Mesenchymal stem cell (in vitro differentiated cells and primary cell): ENCODE measurements around the gene OSER1.
A peak's percentile ranks its signal among the peaks of the same experiment; 100 is the strongest.

Experiments used
- DNase-seq: peaks from one replicate; pipeline ENCODE4 v3.0.0-alpha.2; 2013
- H2AFZ ChIP-seq: one replicate; pipeline ENCODE4 v1.6.1; 2013; ENCODE audit warnings: low read depth, mild to moderate bottlenecking, control low read depth, inconsistent platforms, low read length, moderate library complexity
- H2AK5ac ChIP-seq: 2 replicates; pipeline ENCODE4 v1.6.1; 2013; ENCODE audit warnings: low read length, moderate library complexity, mild to moderate bottlenecking, inconsistent platforms; ENCODE audit not compliant: severe bottlenecking
- H2BK120ac ChIP-seq: one replicate; pipeline ENCODE4 v1.6.1; 2013; ENCODE audit warnings: low read depth, mild to moderate bottlenecking, inconsistent platforms, low read length, moderate library complexity
- H2BK12ac ChIP-seq, 2 experiments: one replicate each; pipeline ENCODE4 v1.6.1; 2013; ENCODE audit warnings: inconsistent platforms in 2 of 2, low read length in 2 of 2, mild to moderate bottlenecking in 2 of 2, moderate library complexity in 2 of 2, control low read depth in 1 of 2
- H2BK15ac ChIP-seq: one replicate; pipeline ENCODE4 v1.6.1; 2013; ENCODE audit warnings: mild to moderate bottlenecking, low read depth, inconsistent platforms; ENCODE audit not compliant: poor library complexity, severe bottlenecking
- H2BK5ac ChIP-seq: 2 replicates; pipeline ENCODE4 v1.6.1; 2013; ENCODE audit warnings: low read depth, mild to moderate bottlenecking, low read length, control low read depth, inconsistent platforms; ENCODE audit not compliant: poor library complexity, severe bottlenecking
- H3K14ac ChIP-seq, 2 experiments: one replicate each; pipeline ENCODE4 v1.6.1; 2013; ENCODE audit warnings: inconsistent platforms in 2 of 2, low read length in 2 of 2, control low read depth in 1 of 2, mild to moderate bottlenecking in 1 of 2, moderate library complexity in 1 of 2
- H3K18ac ChIP-seq, 2 experiments: one replicate each; pipeline ENCODE4 v1.6.1; 2013; ENCODE audit warnings: inconsistent platforms in 2 of 2, low read length in 2 of 2, control low read depth in 1 of 2, low read depth in 1 of 2, mild to moderate bottlenecking in 1 of 2
- H3K23ac ChIP-seq, 2 experiments: one replicate each; pipeline ENCODE4 v1.6.1; 2013; ENCODE audit warnings: inconsistent platforms in 2 of 2, low read length in 2 of 2, mild to moderate bottlenecking in 2 of 2, moderate library complexity in 2 of 2, control low read depth in 1 of 2
- H3K27ac ChIP-seq: 2 replicates; pipeline ENCODE4 v1.5.1; 2013; ENCODE audit warnings: mild to moderate bottlenecking, moderate library complexity, low read length, control low read depth, inconsistent platforms; ENCODE audit not compliant: poor library complexity, severe bottlenecking
- H3K27me3 ChIP-seq, 2 experiments: 2 replicates each; pipeline versions ENCODE4 v1.6.1 to v1.7.0; 2013; ENCODE audit warnings: low read length in 2 of 2, mild to moderate bottlenecking in 2 of 2, moderate library complexity in 2 of 2, control low read depth in 1 of 2, inconsistent platforms in 1 of 2; ENCODE audit not compliant: control insufficient read depth in 1 of 2, insufficient read depth in 1 of 2
- H3K36me3 ChIP-seq, 2 experiments: 2 replicates each; pipeline versions ENCODE4 v1.6.1 to v1.7.0; 2013; ENCODE audit warnings: low read length in 2 of 2, control low read depth in 1 of 2, inconsistent platforms in 1 of 2, low read depth in 1 of 2, mild to moderate bottlenecking in 1 of 2; ENCODE audit not compliant: insufficient read depth in 2 of 2, control insufficient read depth in 1 of 2
- H3K4ac ChIP-seq, 2 experiments: one replicate each; pipeline ENCODE4 v1.6.1; 2013; ENCODE audit warnings: inconsistent platforms in 2 of 2, low read length in 2 of 2, mild to moderate bottlenecking in 2 of 2, moderate library complexity in 2 of 2, control low read depth in 1 of 2, low read depth in 1 of 2
- H3K4me1 ChIP-seq: 2 replicates; pipeline ENCODE4 v1.6.1; 2013; ENCODE audit warnings: low read depth, low read length, control low read depth; ENCODE audit not compliant: control insufficient read depth, insufficient read depth
- H3K4me2 ChIP-seq: 2 replicates; pipeline ENCODE4 v1.6.1; 2013; ENCODE audit warnings: low read length, mild to moderate bottlenecking, inconsistent platforms; ENCODE audit not compliant: poor library complexity, severe bottlenecking
- H3K4me3 ChIP-seq, 2 experiments: 2 replicates each; pipeline versions ENCODE4 v1.5.1 to v1.7.0; 2013; ENCODE audit warnings: low read length in 2 of 2, mild to moderate bottlenecking in 2 of 2, control low read depth in 1 of 2, low read depth in 1 of 2; ENCODE audit not compliant: insufficient read depth in 1 of 2
- H3K79me1 ChIP-seq: replicated peaks from 2 replicates; pipeline ENCODE4 v1.6.1; 2013; ENCODE audit warnings: mild to moderate bottlenecking, control low read depth, low read length, inconsistent platforms; ENCODE audit not compliant: poor library complexity, severe bottlenecking
- H3K9ac ChIP-seq: 2 replicates; pipeline ENCODE4 v1.7.0; 2013; ENCODE audit warnings: mild to moderate bottlenecking, low read length, moderate library complexity
- H3K9me3 ChIP-seq: 2 replicates; pipeline ENCODE4 v1.7.0; 2013; ENCODE audit warnings: mild to moderate bottlenecking, low read length; ENCODE audit not compliant: control insufficient read depth
- H4K8ac ChIP-seq: one replicate; pipeline ENCODE4 v1.6.1; 2013; ENCODE audit warnings: inconsistent platforms, mild to moderate bottlenecking, low read length, moderate library complexity
- H4K91ac ChIP-seq: one replicate; pipeline ENCODE4 v1.6.1; 2013; ENCODE audit warnings: mild to moderate bottlenecking, low read length, inconsistent platforms
- WGBS: methylation state at CpG from one replicate; pipeline ENCODE4 v1.1.7; 2013; ENCODE audit warnings: mixed read lengths; 5-methylcytosine and 5-hydroxymethylcytosine counted together

The OSER1 gene

DNA sequence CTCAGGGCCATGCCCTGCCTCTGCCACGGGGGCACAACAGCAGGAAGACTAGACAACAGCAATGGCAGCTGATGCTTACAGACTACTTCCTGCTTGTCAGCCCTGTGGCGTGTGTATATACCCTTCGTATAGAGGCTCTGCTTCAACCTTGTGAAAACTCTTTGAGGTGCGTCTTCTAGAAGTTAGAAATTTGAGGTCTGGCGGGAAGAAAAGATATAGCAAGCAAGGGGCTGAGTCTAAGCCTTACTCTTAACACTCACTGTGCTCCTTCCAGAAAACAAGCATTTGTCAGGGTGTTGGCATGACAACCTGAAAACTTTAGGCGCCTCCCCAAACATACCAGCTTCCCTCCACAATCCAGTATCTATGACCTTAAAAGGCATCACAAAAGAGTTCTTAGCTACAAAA is 56.9 kb downstream of the OSER1 start:
- 74% methylated on average over 6 of the region's 6 CpGs for WGBS
- no peak overlapping the region for H2AK5ac ChIP-seq

DNA sequence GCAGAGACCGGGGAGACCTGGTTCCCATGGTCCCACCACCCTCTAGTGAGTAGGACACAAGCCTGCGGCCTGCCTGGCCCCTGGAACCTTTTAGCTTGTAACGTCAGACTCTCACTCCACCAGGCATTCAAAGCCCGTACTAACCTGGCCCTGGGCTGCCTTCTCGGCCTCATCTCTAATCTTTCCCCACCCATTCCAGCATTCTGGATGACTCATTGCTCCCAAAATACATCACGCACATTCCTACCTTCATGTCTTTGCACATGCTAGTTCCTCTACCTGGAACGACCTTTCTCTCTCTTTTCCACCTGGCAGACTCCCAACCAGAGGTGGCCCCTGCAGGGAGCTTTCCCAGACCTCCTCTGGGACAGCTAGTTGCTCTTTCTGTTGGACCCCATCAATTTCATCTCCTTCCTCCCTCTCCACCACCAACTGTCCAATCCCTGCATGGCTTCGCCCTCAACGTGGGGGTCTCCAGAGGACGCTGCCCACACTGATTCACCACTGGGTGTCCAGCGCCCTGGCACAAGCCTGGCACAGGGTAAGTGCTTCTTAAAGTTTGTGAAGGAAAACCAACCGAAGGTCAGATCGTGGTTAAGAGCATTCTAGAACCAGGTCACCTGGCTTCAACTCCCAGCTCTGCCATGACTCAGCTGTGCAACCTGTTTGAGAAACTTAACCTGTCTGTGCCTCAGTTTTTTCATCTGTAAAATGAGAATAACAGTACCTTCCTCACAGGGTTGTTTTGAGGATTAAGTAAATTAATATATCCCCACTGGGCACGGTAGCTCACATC is 58.8 kb downstream of the OSER1 start:
- Histone ChIP-seq H2BK12ac (peak overlapping the region in 1 of 2 experiments; percentile 45), H3K14ac (no peak overlapping the region), H3K27ac (no peak overlapping the region), H3K4me3 (no peak overlapping the region), H2BK120ac (no peak overlapping the region), H2AK5ac (no peak overlapping the region), H3K27me3 (peaks cover 0 to 25% of the 10 kb centered on the region in 2 experiments), H3K18ac (no peak overlapping the region), H3K4ac (no peak overlapping the region), H2BK15ac (no peak overlapping the region), H2AFZ (no peak overlapping the region), H2BK5ac (no peak overlapping the region), H3K4me2 (no peak overlapping the region), H3K23ac (no peak overlapping the region), H4K8ac (no peak overlapping the region), H3K79me1 (peaks cover 2% of the 10 kb centered on the region), H3K9me3 (no peaks in the 10 kb centered on the region), H3K9ac (no peak overlapping the region), H4K91ac (no peak overlapping the region), H3K36me3 (no peaks in the 10 kb centered on the region), H3K4me1 (peaks cover 2% of the 10 kb centered on the region)
- WGBS, result 87% methylated on average over 14 of the region's 14 CpGs
- DNase-seq, result no peak

More for the DNA sequence above, 56.9 kb downstream of the OSER1 start:
- Histone ChIP-seq H4K91ac (no peak overlapping the region), H3K4me3 (no peak overlapping the region), H3K27me3 (peaks cover 0 to 43% of the 10 kb centered on the region in 2 experiments), H3K9ac (no peak overlapping the region), H4K8ac (no peak overlapping the region), H3K4me2 (no peak overlapping the region), H3K23ac (no peak overlapping the region), H2BK12ac (no peak overlapping the region), H3K79me1 (peaks cover 2% of the 10 kb centered on the region), H2BK15ac (no peak overlapping the region), H3K14ac (no peak overlapping the region), H3K36me3 (no peaks in the 10 kb centered on the region), H2AFZ (no peak overlapping the region), H2BK120ac (no peak overlapping the region), H3K4me1 (no peaks in the 10 kb centered on the region), H3K18ac (no peak overlapping the region), H3K9me3 (no peaks in the 10 kb centered on the region), H2BK5ac (no peak overlapping the region), H3K4ac (no peak overlapping the region), H3K27ac (no peak overlapping the region)
- peak; percentile 50 for DNase-seq

GRCh38 chr20:44146272-44146671 is 64.3 kb downstream of the OSER1 start:
- H3K4ac ChIP-seq, result no peak overlapping the region
- DNase-seq, result no peak
- no peak overlapping the region for H3K9ac ChIP-seq
- no peak overlapping the region for H2AK5ac ChIP-seq
- no peaks in the 10 kb centered on the region for H3K9me3 ChIP-seq
- H3K27ac ChIP-seq, result no peak overlapping the region
- no peak overlapping the region for H3K4me3 ChIP-seq
- no peak overlapping the region for H3K4me2 ChIP-seq
- no peak overlapping the region for H3K18ac ChIP-seq
- H3K14ac ChIP-seq, result no peak overlapping the region
- H3K23ac ChIP-seq, result no peak overlapping the region
- H2BK15ac ChIP-seq, result no peak overlapping the region
- H3K79me1 ChIP-seq, result no peaks in the 10 kb centered on the region
- H4K91ac ChIP-seq, result no peak overlapping the region
- no peak overlapping the region for H2BK12ac ChIP-seq
- H2AFZ ChIP-seq, result no peak overlapping the region
- H3K4me1 ChIP-seq, result peaks cover 12% of the 10 kb centered on the region
- H3K36me3 ChIP-seq, result no peaks in the 10 kb centered on the region
- WGBS, result 59% methylated on average over 2 of the region's 4 CpGs
- H3K27me3 ChIP-seq, result peaks cover 0 to 41% of the 10 kb centered on the region in 2 experiments
- H2BK5ac ChIP-seq, result no peak overlapping the region
- H4K8ac ChIP-seq, result peak overlapping the region; percentile 1
- no peak overlapping the region for H2BK120ac ChIP-seq
